ENCODE results near the gene FBXW11. TPM values are rescaled to one million over a fixed set of nuclear protein-coding genes. Genes with fewer than 3 reads are reported as not detected.
"Not testable (repeated sequence)": the region's sequence is repeated elsewhere in the genome, so short reads cannot be mapped to it uniquely, and the experiment has no call there.

Gene FBXW11
- total RNA-seq, 1 donor, result 41.7 TPM

DNA sequence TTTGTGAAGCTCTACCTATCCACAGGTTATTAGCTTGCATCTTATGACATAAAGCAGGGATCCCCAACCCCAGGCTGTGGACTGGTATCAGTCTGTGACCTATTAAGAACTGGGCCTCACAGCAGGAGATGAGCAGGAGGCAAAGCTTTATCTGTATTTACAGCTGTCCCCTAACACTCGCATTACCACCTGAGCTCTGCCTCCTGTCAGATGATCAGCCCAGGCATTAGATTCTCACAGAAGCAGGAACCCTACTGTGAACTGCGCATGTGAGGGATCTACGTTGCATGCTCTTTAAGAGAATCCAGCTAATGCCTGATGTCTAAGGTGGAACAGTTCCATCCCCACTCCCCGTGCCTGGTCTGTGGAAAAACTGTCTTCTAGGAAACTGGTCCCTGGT, 19.7 kb downstream of the FBXW11 start:
- DNase-seq (ENCODE audit: low read depth in 2 of 3, low spot score in 2 of 3), result no peak

DNA sequence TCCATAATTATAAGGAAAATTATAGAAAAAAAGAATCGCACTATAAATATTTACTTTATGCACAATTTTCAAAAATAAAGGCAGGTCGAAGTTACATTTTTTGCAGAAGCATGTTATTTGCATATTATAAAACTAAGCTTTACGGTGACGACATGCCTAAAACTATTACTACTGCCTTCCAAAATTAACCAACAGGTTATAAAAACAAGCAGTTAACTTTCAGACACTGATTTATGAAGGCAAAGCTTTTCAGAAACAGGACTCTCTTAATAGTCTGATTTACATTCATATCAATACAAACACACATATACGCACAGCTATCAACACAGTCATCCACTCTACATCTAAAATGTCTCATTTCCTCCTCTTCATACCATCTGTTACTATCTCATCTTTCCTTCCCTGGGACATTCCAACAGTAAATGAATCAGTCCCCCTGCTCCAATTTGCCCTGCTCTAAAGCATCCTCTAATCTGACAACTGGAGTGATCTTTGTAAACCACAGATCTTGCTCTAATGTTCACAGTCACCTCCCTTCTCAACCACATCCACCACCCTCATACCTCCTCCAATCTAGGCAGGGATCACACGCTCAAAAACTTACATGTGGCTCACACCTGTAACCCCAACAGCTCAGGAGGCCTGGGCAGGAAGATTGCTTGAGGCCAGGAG, 21.6 kb downstream of the FBXW11 start:
- no peak for DNase-seq (ENCODE audit: low read depth in 2 of 3, low spot score in 2 of 3)

DNA sequence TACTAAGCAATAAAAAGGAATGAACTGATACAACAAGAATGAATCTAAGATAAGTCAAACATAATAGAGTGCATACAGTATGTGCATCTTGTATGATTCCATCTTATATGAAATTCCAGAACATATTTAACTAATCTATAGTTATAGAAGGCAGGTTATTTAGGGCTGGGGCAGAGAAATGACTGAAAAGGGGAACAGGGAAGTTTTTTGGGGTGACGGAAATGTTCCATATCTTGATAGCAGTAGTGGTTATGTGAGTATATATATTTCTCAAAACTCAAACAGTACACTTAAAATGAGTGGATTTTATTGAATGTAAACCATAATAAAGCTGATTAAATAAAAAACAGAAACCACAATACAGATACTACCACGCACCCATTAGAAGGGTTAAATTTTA, 24.6 kb downstream of the FBXW11 start:
- no peak for DNase-seq (ENCODE audit: low read depth in 2 of 3, low spot score in 2 of 3)

DNA sequence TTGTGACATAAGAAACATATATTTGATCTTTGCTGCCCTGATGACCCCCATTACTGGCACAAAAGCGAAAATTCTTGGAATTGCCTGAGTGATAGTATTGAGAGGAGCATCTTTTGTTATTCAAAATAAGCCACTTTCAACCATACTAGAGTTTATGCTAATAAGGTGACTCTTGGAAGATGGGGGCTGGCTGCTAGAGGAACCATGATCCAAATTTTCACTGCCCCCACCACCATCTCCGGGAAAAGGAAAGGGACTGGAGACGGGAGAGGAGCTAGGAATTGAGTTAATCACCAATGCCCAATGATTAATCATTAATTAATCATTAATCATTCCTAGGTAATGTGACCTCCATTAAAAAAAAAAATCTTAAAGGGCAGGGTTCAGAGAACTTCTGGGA, 25.6 kb downstream of the FBXW11 start:
- DNase-seq (ENCODE audit: low read depth in 2 of 3, low spot score in 2 of 3), result no peak

DNA sequence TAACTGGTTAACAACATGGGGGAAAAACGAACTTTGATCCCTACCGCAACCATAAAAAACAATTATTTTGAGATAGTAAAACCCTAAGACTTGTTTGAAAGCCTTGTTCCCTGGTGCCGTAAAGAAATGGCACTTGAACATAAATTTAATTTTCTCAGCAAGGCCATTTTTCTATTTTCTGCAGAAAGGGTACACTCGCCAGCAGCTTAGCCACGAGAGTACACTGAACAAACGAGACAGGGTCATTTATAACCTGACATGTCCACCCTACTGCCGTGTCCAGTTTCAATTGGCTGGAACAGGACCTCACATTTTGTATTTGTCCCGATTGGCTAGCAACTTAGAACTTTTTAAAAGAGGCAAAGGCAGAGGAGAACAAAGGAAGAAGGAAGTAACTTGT, 26.8 kb downstream of the FBXW11 start:
- no peak for DNase-seq (ENCODE audit: low read depth in 2 of 3, low spot score in 2 of 3)

DNA sequence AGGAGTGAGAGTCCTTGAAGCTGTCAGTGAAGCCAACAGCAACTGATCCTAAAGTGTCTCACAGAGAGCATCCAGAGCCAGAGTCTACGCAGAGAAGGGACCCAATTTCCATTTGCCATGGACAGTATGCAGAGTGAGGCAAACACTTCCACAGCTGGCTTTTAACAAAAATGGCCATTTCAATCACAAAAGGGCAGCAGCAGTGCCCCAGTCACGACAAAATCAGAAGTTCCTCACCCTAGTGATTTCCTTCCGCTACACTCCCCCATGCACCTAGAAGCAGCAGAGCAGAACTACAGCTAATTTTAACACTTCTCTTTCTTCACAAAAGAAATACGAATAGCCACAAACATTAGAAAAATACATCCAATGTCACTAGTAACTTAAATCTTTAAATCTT, 27.9 kb downstream of the FBXW11 start:
- DNase-seq (ENCODE audit: low read depth in 2 of 3, low spot score in 2 of 3), result no peak

DNA sequence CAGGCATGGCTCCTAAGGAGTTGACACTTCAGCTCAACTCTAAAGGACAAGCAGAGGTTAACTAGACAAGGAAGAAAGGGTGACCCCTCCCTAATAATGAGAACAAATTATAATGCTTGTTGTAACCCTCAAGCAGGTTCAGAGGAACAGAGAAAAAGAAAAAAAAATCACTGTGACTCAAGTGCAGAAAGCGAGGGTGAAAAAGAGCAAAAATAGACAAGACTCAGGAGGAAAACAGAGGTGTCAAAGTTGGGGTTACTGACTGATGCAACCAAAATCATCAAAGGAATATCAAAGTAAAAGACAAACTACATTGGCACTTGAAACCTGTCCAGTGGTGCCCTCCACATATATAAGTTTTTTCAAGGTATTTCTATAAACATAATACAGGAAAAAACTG, 28.4 kb downstream of the FBXW11 start:
- DNase-seq (ENCODE audit: low read depth in 2 of 3, low spot score in 2 of 3), result no peak

DNA sequence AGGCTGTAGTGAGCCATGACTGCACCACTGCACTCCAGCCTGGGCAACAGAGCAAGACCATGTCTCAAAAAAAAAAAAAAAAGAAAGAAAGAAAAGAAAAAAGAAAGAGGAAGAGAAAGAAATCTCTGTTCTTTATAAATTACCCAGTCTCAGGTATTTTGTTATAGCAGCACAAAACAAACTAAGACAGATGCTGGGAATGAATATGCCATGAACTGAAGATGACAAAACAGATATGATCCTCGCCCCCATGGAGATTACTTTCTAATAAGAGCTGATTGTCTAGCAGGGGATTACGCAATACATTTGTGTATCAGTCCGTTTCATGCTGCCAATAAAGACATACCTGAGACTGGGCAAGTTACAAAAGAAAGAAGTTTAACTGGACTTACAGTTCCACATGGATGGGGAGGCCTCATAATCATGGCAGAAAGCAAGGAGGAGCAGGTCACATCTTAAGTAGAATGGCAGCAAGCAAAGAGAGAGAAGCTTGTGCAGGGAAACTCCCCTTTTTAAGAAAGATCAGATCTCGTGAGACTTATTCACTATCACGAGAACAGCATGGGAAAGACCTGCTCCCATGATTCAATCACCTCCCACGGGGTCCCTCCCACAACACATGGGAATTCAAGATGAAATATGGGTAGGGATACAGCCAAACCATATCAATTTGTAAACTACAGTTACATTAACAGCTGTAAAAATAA, 29.0 kb downstream of the FBXW11 start:
- not testable (repeated sequence) for DNase-seq (ENCODE audit: low read depth in 2 of 3, low spot score in 2 of 3)

DNA sequence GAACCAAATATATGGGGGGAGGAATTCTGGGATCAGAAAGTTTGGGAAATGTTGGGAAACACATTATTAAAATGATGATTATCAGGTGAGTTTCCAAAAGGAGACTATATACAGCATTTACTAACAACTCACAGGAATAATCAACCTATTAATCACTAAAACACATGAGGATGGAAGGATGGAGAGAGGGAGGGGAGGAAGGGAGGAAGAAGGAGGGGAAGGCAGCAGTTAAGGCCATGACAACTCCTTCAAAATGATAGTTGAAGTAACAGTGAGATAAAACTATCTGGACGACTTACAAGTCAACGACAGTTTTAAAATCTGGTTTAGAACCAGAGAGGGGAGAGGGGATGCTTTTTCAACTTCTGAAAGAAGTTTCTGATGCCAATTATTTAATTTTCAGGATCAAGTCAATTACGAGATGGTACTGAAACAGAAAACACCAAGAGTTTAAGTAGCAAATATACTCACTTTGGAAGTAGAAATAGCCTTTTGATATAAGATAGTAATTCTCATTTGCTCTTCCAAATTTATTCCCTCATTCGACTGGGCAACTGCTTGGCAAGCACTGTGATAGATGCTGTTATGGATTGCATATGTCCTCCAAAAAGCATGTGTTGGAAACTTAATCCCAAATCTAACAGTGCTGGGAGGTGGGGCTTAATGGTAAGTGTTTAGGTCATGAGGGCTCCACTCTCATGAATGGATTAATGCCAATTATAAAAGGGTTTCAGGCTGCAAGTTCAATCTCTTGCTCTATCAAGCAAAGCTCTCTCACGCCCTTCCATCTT, 30.4 kb downstream of the FBXW11 start:
- DNase-seq (ENCODE audit: low read depth in 2 of 3, low spot score in 2 of 3), result no peak

DNA sequence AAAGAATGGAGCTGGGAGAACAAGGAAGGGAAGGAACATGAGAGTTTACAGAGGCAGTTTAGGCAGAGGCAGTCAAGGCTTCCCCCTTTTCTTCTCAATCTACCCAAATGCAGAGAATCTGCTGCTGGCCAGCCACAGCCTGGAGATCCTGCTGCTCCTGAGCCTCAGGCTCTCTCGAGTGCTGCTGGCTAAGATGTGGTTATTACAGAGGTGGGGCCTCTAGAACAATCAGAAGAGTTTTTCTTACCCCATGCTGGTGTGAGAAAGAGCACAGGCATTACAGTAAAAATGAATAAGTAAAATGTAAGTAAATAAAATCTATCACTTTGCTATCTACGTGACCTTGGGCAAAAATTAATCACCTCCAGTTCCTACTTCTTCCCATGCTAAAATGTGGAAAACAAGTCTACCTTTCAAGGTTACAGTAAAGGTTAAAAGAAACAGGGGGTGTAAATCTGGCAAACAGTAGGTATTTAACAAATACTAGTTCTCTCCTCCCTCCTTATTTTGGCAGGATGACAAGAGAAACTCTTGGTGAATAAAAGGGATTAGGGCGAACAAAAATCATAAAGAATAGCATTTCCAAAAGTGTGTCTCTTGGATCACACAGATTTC, 31.1 kb downstream of the FBXW11 start:
- no peak for DNase-seq (ENCODE audit: low read depth in 2 of 3, low spot score in 2 of 3)

DNA sequence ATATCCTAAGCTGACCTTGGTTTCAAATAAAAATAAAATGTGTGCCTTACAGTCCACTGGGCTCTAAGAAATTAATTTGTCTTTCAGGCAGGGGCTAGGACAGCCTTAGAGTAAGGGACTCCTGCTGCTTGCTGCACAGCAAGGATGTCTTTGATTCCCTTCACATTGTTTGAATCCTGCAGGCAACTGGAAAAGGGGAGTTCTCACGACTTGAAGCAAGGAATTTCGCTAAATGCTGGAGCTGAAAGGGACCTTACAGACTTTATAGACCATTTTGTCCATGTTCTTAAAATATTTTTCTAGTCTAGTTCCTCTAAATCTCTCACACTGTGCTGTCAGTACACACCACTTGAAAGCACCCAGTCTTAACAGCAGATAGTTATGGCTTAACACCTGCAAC, 35.6 kb downstream of the FBXW11 start:
- DNase-seq (ENCODE audit: low read depth in 2 of 3, low spot score in 2 of 3), result no peak

DNA sequence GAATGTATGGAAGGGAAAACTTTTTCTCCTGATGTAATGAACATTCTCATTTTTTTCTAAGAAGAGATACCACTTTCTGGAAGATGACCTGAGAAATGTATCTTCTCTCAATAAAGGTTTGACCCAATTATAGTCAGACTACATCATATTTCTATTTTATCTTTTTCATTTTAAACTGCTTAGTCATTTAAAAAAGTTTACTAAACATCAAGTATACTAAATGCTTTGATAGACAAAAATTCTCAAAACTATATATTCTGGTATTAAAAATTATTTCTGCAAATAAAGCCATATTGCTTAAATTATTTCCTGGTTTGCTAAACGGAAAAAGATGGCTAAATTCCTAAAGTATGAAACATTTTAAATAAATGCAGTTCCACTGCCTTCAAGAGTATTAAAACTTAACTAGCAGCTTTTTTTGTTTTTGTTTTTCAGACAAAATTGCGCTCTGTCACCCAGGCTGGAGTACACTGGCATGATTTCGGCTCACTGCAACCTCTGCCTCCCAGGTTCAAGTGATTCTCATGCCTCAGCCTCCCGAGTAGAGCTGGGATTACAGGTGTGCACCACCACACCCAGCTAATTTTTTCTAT, 37.1 kb downstream of the FBXW11 start:
- DNase-seq (ENCODE audit: low read depth in 2 of 3, low spot score in 2 of 3), result no peak

DNA sequence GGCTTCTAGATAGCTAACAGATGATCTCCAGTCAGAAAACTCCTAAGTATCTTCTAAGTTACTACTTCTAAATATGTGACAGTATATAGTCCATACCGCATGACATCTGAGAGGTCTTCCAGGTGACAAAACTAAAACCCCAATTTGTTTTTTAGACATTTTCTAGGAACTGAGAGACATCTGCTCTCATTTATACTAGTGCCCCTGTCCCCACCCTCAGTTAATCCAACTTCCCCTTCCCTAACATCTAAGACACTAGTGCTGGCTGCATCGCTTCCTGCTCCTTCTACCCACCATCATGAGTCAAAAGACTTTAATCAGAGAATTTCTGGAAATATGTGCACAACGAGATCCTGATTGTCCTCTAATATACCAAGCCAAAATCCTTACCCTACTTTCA, 37.9 kb downstream of the FBXW11 start:
- DNase-seq (ENCODE audit: low read depth in 2 of 3, low spot score in 2 of 3), result peak in 1 of 3 donors; percentile 22

DNA sequence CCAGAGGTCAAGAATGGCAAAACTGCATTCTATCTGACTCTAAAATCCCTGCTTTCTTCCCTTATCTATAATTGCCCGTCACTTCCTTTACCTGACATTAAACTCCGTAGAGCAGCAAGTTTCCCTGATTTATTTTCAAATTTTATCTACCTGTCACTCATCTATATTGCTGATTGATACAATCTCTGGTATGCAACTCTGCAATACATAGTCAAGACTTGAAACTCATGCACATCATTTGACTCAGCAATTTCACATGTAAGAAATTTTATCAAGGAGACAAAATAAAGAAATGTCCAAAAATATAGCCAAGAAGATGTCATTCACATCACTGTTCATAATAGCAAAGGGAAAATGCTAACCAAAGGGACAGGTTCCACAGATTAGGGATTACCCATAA, 39.5 kb downstream of the FBXW11 start:
- DNase-seq (ENCODE audit: low read depth in 2 of 3, low spot score in 2 of 3), result no peak

DNA sequence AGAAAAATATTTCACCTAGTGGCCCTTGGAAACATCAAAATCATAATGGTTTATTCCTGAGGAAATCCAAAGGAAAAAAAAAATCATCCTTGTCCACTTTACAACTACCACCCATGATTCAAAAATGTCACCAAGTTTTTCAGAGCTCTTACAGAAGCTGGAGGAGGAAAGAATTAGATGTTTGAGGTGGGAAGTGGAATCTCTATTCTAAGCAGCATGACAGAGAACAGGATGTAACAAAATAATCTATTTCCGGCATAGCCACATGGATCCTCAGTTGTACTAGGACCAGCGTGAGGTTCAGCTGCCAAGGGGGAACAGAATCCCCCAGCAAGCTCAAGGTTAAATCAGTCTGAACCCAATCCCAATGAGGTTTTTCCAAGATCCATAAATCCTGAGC, 40.2 kb downstream of the FBXW11 start:
- peak in 1 of 3 donors; percentile 26 for DNase-seq (ENCODE audit: low read depth in 2 of 3, low spot score in 2 of 3)

DNA sequence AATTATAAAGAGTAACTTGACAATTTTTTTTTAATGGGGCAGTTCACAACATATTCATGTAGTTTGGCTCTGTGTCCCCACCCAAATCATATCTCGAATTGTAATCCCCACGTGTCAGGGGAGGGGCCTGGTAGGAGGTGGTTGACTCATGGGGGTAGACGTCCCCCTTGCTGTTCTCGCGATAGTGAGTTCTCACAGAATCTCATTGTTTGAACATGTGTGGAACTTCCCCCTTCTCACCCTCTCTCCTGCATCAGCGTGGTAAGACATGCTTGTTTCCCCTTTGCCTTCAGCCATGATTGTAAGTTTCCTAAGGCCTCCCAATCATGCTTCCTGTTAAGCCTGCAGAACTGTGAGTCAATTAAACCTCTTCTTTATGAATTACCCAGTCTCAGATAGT, 40.7 kb downstream of the FBXW11 start:
- DNase-seq (ENCODE audit: low read depth in 2 of 3, low spot score in 2 of 3), result peak in 2 of 3 donors; percentile 40 to 63

DNA sequence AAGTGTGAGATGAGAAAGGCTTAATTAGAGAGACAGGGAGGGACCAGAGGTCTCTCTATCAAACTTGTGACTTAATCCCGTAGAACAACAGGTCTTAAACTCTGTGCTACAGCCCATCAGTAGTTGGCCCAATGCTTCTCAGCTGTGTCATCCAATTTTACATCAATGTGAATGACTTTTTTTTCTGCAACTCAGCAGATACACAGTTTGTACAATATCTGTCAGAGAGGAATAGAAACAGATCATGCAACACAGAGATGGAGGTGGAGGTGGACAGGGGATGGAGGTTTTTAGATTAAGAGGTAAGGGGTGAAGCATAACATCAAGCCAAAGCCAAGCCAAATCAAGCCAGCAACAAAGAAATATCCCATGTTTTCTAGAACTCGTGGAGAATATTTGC, 43.0 kb downstream of the FBXW11 start:
- no peak for DNase-seq (ENCODE audit: low read depth in 2 of 3, low spot score in 2 of 3)

DNA sequence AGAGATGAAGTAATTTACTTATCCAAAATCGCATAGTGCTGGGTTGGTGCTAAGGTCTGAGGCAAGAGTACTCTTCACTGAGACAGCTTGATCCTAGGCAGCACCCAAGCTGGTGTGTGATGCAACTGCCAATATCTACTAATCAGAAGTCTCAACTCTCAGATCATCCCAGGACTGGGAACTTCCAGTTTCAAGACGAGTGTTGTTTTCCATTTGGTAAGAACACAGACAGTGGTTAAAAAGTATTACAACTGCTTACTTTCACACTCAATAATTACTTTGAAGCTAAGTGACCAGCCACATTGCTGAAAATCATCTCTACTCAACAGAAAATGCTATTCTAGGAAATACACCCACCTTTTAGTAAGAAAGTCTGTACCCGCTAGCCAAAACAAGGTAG, 45.3 kb downstream of the FBXW11 start:
- DNase-seq (ENCODE audit: low read depth in 2 of 3, low spot score in 2 of 3), result no peak

DNA sequence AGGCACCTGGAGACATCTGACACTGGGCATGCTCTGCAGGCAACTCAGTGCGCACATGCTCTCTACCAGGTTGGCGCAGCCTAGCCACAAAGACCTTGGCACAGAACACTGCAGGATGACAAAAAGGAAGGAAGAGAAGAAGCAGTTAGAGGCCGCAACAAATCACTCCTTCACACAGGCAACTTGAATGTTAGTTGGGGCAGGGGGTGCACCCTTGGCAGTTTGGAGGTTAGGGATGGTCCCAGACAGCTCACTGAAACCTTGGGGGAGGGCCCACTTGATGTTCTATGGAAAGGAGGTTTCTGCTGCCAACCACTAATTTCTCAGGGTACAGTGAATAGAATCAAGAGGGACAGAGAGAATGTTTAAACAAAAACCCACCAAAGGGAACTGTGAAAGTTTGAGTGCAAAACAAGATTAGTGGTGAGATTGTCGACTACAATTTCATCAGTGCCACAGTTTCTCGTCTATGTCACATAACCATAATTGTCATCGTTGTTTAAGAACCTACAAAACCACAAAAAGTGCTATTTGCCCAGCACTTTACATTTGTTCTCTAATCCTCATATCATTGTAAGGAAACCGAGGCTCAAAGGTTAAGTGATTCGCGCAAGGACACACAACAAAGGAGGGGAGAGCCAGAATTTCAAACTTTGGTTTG, 48.7 kb downstream of the FBXW11 start:
- peak in 1 of 3 donors; percentile 57 for DNase-seq (ENCODE audit: low read depth in 2 of 3, low spot score in 2 of 3)

DNA sequence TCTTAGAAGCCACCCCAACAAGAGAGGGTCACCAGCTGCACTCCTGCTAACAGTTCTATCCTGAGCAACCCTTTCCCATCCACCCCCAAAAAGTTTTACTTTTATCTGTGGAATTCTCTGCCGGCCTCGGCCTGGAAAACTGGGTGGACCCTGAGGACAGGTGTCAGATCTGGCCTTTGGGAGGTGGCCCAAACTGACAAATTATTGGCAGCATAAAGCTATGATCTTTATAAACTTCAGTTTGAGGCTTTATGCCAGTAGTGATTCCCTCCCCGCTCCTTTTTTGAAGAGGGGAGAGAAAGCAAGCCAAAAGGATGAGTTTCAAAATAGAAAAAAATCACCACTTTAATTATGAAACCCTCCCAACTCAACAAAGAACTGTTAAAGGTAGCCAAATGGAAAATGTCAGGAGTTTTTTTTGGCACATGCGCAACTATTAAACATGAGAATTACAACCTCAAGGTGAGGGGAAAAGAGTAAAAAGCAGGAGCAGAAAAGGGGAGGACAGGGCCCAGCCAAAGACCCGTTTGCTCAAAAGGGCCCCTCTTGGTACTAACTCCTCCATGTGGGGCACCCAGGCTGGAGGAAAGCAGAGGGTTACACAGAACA, 49.4 kb downstream of the FBXW11 start:
- DNase-seq (ENCODE audit: low read depth in 2 of 3, low spot score in 2 of 3), result no peak
